GM23338 (cell line): ENCODE data around the gene LTBR. TPM values are rescaled to one million over a fixed set of nuclear protein-coding genes. Genes with fewer than 3 reads are reported as not detected.
"Not testable (repeated sequence)": the region's sequence is repeated elsewhere in the genome, so short reads cannot be mapped to it uniquely, and the experiment has no call there.

Experiments
- ATAC-seq: fragments of 200-7000 bp; cut with Tn5 transposase; 3 replicates; pipeline ENCODE4 v1.9.1; 2020
- DNase-seq: peaks from one replicate; pipeline ENCODE4 v3.0.0-alpha.2; 2015; ENCODE audit warnings: low spot score
- H2AFZ ChIP-seq: fragments of 200-600 bp; sonication (generic); 2 replicates; pipeline ENCODE4 v1.8.0; 2016; ENCODE audit warnings: antibody characterized with exemption, mild to moderate bottlenecking, moderate library complexity
- H3F3A ChIP-seq: fragments of 200-600 bp; sonication (generic); replicated peaks from 2 replicates; pipeline ENCODE4 v1.8.0; 2017; ENCODE audit warnings: antibody characterized with exemption, mixed run types, low read depth
- H3K27ac ChIP-seq: fragments of 200-600 bp; sonication (generic); 2 replicates; pipeline ENCODE4 v1.6.1; 2016; ENCODE audit warnings: low read depth
- H3K27me3 ChIP-seq: fragments of 200-600 bp; sonication (generic); 2 replicates; pipeline ENCODE4 v1.8.0; 2016; ENCODE audit warnings: mild to moderate bottlenecking, mixed run types, moderate library complexity; ENCODE audit not compliant: insufficient read depth
- H3K36me3 ChIP-seq: fragments of 200-600 bp; sonication (generic); 2 replicates; pipeline ENCODE4 v1.8.0; 2016; ENCODE audit warnings: mild to moderate bottlenecking; ENCODE audit not compliant: insufficient read depth
- H3K4me1 ChIP-seq: fragments of 200-600 bp; sonication (generic); 2 replicates; pipeline ENCODE4 v1.8.0; 2016; ENCODE audit warnings: mild to moderate bottlenecking, moderate library complexity; ENCODE audit not compliant: insufficient read depth
- H3K4me2 ChIP-seq: fragments of 200-600 bp; sonication (generic); 2 replicates; pipeline ENCODE4 v1.7.1; 2017; ENCODE audit warnings: mixed run types
- H3K4me3 ChIP-seq: fragments of 200-600 bp; sonication (generic); 2 replicates; pipeline ENCODE4 v1.6.1; 2016; ENCODE audit warnings: mixed run types
- H3K79me2 ChIP-seq: fragments of 200-600 bp; sonication (generic); replicated peaks from 2 replicates; pipeline ENCODE4 v1.8.0; 2017; ENCODE audit warnings: mild to moderate bottlenecking; ENCODE audit not compliant: insufficient read depth
- H3K9me2 ChIP-seq: fragments of 200-600 bp; sonication (generic); 2 replicates; pipeline ENCODE4 v1.8.0; 2017; ENCODE audit not compliant: insufficient read depth
- H4K20me1 ChIP-seq: fragments of 200-600 bp; sonication (generic); replicated peaks from 2 replicates; pipeline ENCODE4 v1.8.0; 2017; ENCODE audit warnings: mild to moderate bottlenecking; ENCODE audit not compliant: insufficient read depth
- H3K27ac Mint-ChIP-seq: 2 replicates; pipeline ENCODE4 v1.8.0; 2020; ENCODE audit warnings: inconsistent platforms, mild to moderate bottlenecking, moderate library complexity, mixed read lengths
- H3K27me3 Mint-ChIP-seq: 3 replicates; pipeline ENCODE4 v1.8.0; 2022; ENCODE audit warnings: low read depth, mild to moderate bottlenecking, moderate library complexity, mixed read lengths, inconsistent platforms; ENCODE audit not compliant: insufficient read depth, poor library complexity
- H3K36me3 Mint-ChIP-seq: 3 replicates; pipeline ENCODE4 v1.8.0; 2021; ENCODE audit warnings: low read depth, mild to moderate bottlenecking, inconsistent platforms, moderate library complexity, mixed read lengths
- H3K4me1 Mint-ChIP-seq: 3 replicates; pipeline ENCODE4 v1.8.0; 2020; ENCODE audit warnings: mild to moderate bottlenecking, inconsistent platforms, mixed read lengths
- H3K4me3 Mint-ChIP-seq: 3 replicates; pipeline ENCODE4 v1.8.0; 2021; ENCODE audit warnings: moderate library complexity, mild to moderate bottlenecking, inconsistent platforms, mixed read lengths
- H3K9me3 Mint-ChIP-seq: 3 replicates; pipeline ENCODE4 v1.8.0; 2020; ENCODE audit warnings: moderate library complexity, mild to moderate bottlenecking, inconsistent platforms, mixed read lengths
- CREB1 ChIP-seq: fragments of 250-450 bp; sonication (Bioruptor Pico); IDR thresholded peaks from 2 replicates; pipeline ENCODE4 v1.5.0; 2020; ENCODE audit warnings: low read depth, mild to moderate bottlenecking, moderate library complexity
- EZH2phosphoT487 ChIP-seq: fragments of 200-600 bp; sonication (generic); IDR thresholded peaks from one replicate; pipeline ENCODE4 v1.8.1; 2018; ENCODE audit warnings: antibody characterized with exemption; ENCODE audit not compliant: unreplicated experiment
- JUNB ChIP-seq: IDR thresholded peaks from one replicate; pipeline ENCODE4 v1.6.1; 2016; ENCODE audit warnings: antibody characterized with exemption; ENCODE audit not compliant: unreplicated experiment
- NANOG ChIP-seq: IDR thresholded peaks from 2 replicates; pipeline ENCODE4 v1.6.1; 2016; ENCODE audit warnings: antibody characterized with exemption, borderline replicate concordance
- POLR2AphosphoS5 ChIP-seq: IDR thresholded peaks from 2 replicates; pipeline ENCODE4 v1.6.1; 2016; ENCODE audit warnings: antibody characterized with exemption, low read depth
- STAT1 ChIP-seq: IDR thresholded peaks from one replicate; pipeline ENCODE4 v1.6.1; 2016; ENCODE audit warnings: antibody characterized with exemption; ENCODE audit not compliant: unreplicated experiment
- polyA plus RNA-seq: library from polyadenylated mRNA; unstranded; fragments of >200 nt; fragmentation: Nextera tagmentation; extraction: Ambion mirVana; gene quantifications from 2 replicates; pipeline ENCODE4 v1.2.1, GENCODE V29; 2016
- total RNA-seq: library from RNA; depleted of rRNA; stranded (reverse); fragments of >200 nt; shearing (Covaris generic); gene quantifications from 2 replicates; pipeline ENCODE4 v1.2.3, GENCODE V29; 2014
- TF ChIP-seq, protein P1 (sequence below), 2 experiments: fragments of 200-600 bp in 1 of 2; sonication (generic) in 1 of 2; conservative IDR thresholded peaks; 2 replicates each; pipeline versions ENCODE4 v1.5.1 to v1.6.1; 2016 to 2017; ENCODE audit warnings: antibody characterized with exemption in 2 of 2, low read depth in 2 of 2, mild to moderate bottlenecking in 2 of 2, moderate library complexity in 1 of 2

The LTBR gene
- total and polyA plus RNA-seq, 2 experiments from 2014 or later, result 6.1 to 6.8 TPM

DNA sequence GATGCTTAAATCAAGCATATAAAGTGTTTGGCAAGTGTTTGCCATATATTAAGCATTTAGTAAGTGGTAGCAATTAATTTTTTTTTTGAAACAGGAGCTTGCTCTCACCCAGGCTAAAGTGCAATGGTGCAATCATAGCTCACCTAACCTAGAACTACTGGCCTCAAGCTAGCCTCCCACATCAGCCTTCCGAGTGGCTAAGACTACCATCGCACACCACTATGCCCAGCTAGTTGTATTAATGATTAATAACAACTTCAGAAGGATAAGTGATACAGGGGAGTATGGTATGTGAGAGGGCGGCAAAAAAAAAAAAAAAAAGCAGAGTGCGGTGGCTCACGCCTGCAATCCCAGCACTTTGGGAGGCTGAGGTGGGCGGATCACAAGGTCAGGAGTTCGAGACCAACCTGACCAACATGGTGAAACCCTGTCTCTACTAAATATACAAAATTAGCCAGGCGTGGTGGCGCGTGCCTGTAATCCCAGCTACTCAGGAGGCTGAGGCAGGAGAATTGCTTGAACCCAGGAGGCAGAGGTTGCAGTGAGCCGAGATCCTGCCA, 39.8 kb upstream of the LTBR start:
- H2AFZ ChIP-seq, H3K36me3 ChIP-seq, H3K4me3 ChIP-seq, H3K27me3 ChIP-seq, H3K4me2 ChIP-seq, DNase-seq, H4K20me1 ChIP-seq, H3K9me3 Mint-ChIP-seq, H3F3A ChIP-seq, H3K9me2 ChIP-seq, H3K27me3 Mint-ChIP-seq, H3K4me3 Mint-ChIP-seq, H3K27ac ChIP-seq, H3K27ac Mint-ChIP-seq, ATAC-seq: not testable (repeated sequence)
- H3K4me1 Mint-ChIP-seq, result peaks cover 18% of the 10 kb centered on the region
- peaks cover 38% of the 10 kb centered on the region for H3K4me1 ChIP-seq
- H3K36me3 Mint-ChIP-seq, result peaks cover 26% of the 10 kb centered on the region
- H3K79me2 ChIP-seq, result peaks cover 27% of the 10 kb centered on the region

GRCh38 chr12:6345319-6346091, 38.5 kb upstream of the LTBR start:
- DNase-seq (no peak), ATAC-seq (no peak)
- Histone ChIP-seq H3K36me3 (no peaks in the 10 kb centered on the region; the same call in 1 of the 2 replicates), H3K79me2 (peaks cover 14% of the 10 kb centered on the region), H3K4me3 (no peak overlapping the region), H2AFZ (no peak overlapping the region), H3K4me2 (no peak overlapping the region), H3K9me2 (peaks cover 4% of the 10 kb centered on the region; the same call in 1 of the 2 replicates), H4K20me1 (no peaks in the 10 kb centered on the region), H3K27me3 (no peaks in the 10 kb centered on the region), H3F3A (peaks cover 4% of the 10 kb centered on the region), H3K27ac (no peak overlapping the region), H3K4me1 (peaks cover 25% of the 10 kb centered on the region)
- Mint-ChIP-seq H3K27ac (0 out of 2 replicates have a peak overlapping the region, but pooled peaks have one; percentile 0), H3K27me3 (peaks cover 5% of the 10 kb centered on the region), H3K36me3 (peaks cover 31% of the 10 kb centered on the region), H3K4me1 (peaks cover 18% of the 10 kb centered on the region), H3K4me3 (no peak overlapping the region; the same call in 2 of the 3 replicates), H3K9me3 (no peaks in the 10 kb centered on the region)
- no peak for TF ChIP-seq EZH2phosphoT487
- no peak for TF ChIP-seq STAT1
- TF ChIP-seq, protein P1, sequence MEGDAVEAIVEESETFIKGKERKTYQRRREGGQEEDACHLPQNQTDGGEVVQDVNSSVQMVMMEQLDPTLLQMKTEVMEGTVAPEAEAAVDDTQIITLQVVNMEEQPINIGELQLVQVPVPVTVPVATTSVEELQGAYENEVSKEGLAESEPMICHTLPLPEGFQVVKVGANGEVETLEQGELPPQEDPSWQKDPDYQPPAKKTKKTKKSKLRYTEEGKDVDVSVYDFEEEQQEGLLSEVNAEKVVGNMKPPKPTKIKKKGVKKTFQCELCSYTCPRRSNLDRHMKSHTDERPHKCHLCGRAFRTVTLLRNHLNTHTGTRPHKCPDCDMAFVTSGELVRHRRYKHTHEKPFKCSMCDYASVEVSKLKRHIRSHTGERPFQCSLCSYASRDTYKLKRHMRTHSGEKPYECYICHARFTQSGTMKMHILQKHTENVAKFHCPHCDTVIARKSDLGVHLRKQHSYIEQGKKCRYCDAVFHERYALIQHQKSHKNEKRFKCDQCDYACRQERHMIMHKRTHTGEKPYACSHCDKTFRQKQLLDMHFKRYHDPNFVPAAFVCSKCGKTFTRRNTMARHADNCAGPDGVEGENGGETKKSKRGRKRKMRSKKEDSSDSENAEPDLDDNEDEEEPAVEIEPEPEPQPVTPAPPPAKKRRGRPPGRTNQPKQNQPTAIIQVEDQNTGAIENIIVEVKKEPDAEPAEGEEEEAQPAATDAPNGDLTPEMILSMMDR (conservative IDR thresholded peaks at IDR 0.05; ENCODE audit: low read depth in 2 of 2), result no peak
- TF ChIP-seq CREB1 (CRISPR knock-in tag), result no peak
- no peak for TF ChIP-seq NANOG

DNA sequence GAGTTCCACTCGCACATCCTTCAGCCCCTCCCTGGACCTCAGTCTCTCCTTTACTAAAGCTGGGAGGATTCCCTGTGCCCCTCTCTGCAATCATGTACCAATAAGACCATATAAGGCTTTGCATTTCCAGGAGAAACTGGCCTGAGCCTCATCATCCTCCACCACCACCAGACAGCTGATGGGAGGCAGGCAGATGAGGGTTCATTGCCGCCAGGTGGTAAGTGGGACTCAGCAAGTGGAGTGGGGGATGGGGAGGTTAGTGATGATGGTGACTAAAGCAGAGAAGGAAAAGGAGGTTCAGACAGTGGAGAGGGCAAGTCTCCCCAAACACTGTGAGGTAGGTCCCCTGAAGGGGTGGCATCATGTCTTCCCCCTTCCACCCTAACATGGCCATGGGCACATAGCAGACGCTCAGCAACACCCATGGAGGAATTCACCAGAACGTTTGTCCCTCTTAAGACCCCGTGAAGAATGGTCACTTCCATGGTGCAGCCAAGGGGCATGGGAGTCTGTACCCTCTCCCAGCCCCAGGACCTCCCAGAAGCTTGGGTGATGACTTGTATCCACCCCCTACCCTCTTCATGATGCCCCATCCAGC, 37.6 kb upstream of the LTBR start:
- Mint-ChIP-seq H3K9me3 (no peaks in the 10 kb centered on the region), H3K27ac (no peak overlapping the region), H3K4me3 (no peak overlapping the region), H3K4me1 (peaks cover 18% of the 10 kb centered on the region), H3K27me3 (peaks cover 5% of the 10 kb centered on the region), H3K36me3 (peaks cover 38% of the 10 kb centered on the region)
- no peak overlapping the region for H2AFZ ChIP-seq
- H3K27me3 ChIP-seq, result no peaks in the 10 kb centered on the region
- H3K4me1 ChIP-seq, result peaks cover 21% of the 10 kb centered on the region
- no peak overlapping the region for H3K4me3 ChIP-seq
- H3K9me2 ChIP-seq, result peaks cover 4% of the 10 kb centered on the region; the same call in 1 of the 2 replicates
- H3K27ac ChIP-seq, result no peak overlapping the region
- H3K36me3 ChIP-seq, result no peaks in the 10 kb centered on the region; the same call in 1 of the 2 replicates
- no peak overlapping the region for H3K4me2 ChIP-seq
- no peak for ATAC-seq
- no peaks in the 10 kb centered on the region; the same call in 1 of the 2 replicates for H3F3A ChIP-seq
- peaks cover 6% of the 10 kb centered on the region for H3K79me2 ChIP-seq
- no peak for TF ChIP-seq JUNB
- 0 out of 2 replicates have a peak, but pooled peaks have one; percentile 20 for TF ChIP-seq POLR2AphosphoS5
- no peaks in the 10 kb centered on the region for H4K20me1 ChIP-seq
- DNase-seq, result no peak
